Coronary artery (tissue), 2 donors: ENCODE results near the gene LCN9.

ENCODE experiments used
- DNase-seq: peaks from one replicate; pipeline ENCODE4 v3.0.0-alpha.2; 2017; ENCODE audit warnings: low spot score
- H3K27ac ChIP-seq, 2 donors: fragments of 200-600 bp; sonication (generic); one replicate each; pipeline ENCODE4 v1.5.1; 2016 to 2019
- H3K4me3 ChIP-seq: fragments of 200-600 bp; sonication (generic); 2 replicates; pipeline ENCODE4 v1.5.1; 2016; ENCODE audit warnings: mild to moderate bottlenecking, moderate library complexity
- CTCF ChIP-seq: fragments of 200-600 bp; sonication (generic); IDR thresholded peaks from one replicate; pipeline ENCODE4 v1.5.1; 2019; ENCODE audit warnings: antibody characterized with exemption

The LCN9 gene

DNA sequence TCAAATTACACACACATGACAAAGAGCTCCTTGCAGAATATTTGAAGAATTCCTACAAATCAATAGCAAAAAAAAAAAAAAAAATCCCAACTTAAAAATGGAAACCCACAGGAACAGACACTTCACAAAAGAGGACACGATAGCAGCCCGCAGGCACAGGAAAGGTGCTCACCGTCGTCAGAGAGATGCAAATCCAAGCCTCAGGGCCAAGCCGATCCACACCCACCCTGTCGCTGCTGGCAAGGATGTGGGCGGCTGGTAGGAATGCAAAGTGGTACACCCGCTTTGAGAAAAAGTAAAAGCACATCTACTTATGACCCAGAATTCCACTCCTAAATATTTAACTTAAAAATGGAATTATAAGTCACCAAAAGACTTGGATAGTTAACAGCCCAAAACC, 10.8 kb downstream of the LCN9 start:
- no peak for DNase-seq
- no peak overlapping the region for H3K4me3 ChIP-seq
- TF ChIP-seq CTCF = no peak
- no peak overlapping the region for H3K27ac ChIP-seq

- Histone ChIP-seq H3K27ac (no peak overlapping the region), H3K4me3 (no peak overlapping the region)
- DNase-seq = no peak
- no peak for TF ChIP-seq CTCF
These were observed 11.9 kb downstream of the LCN9 start for GRCh38 chr9:135674977-135675376.

DNA sequence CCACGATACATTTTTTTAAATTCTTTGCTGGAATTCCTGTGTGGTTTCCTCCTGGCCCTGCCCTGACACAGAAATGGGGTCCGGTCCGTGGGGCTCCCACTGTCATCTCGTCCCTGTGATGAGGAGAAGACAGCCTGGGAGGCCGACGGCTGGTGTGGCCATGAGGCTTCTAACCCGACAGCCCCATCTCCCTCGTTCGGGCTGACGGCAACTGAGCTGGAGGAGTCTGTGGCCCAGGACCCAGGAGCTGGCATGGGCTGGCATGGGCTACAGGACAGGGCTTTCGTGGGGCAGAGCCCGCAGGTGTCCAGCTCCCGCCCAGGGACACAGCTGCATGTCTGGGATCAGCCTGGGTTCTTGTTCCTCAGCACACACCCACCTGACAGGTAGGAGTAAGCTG, 13.8 kb downstream of the LCN9 start:
- H3K27ac ChIP-seq = no peak overlapping the region
- no peak for DNase-seq
- TF ChIP-seq CTCF = no peak
- H3K4me3 ChIP-seq = no peak overlapping the region

GRCh38 chr9:135677641-135678168, 14.6 kb downstream of the LCN9 start:
- no peak overlapping the region for H3K4me3 ChIP-seq
- no peak for TF ChIP-seq CTCF
- no peak overlapping the region for H3K27ac ChIP-seq
- no peak for DNase-seq

DNA sequence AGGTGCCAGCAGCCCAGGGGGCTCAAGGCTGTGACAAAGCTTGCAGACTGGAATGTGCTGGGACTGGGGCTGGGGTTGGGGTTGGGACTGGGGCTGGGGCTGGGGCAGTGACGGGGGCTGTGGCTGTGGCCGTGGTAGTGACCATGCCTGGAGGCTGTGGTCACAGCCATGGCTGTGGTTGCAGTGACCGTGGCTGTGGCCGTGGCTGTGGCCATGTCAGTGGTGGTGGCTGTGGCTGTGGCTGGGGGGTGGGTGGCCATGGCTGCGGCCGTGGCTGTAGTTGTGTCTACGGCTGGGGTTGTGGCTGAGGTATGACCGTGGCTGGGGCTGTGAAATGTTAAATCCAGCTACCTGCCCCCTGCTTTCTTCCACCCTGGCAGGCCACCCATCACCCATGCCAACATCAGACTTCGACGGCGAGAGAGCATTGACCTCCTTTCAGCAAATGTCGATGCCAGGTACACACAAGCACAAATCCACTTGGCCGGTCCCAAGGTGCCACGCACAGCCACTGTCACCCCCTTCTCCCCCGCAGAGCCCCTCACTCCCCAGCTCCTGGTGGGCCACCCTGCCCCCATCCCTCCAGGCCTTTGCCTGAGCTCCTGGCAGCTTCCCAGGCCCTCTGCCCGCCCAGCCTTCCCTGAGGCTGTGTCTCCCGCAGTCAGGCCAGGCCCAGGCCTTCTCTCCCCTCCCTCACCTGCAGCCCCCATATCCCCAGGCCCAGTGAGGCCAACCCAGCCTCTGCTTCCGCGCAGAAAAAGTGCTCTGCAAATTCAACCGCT, 15.3 kb downstream of the LCN9 start:
- no peak overlapping the region for H3K4me3 ChIP-seq
- no peak for DNase-seq
- no peak for TF ChIP-seq CTCF
- no peak overlapping the region for H3K27ac ChIP-seq

GRCh38 chr9:135680056-135680455, 16.9 kb downstream of the LCN9 start:
- H3K4me3 ChIP-seq = no peak overlapping the region
- H3K27ac ChIP-seq = no peak overlapping the region

More at GRCh38 chr9:135680056-135680455, 16.9 kb downstream of the LCN9 start:
- DNase-seq = no peak
- TF ChIP-seq CTCF = no peak
